GM12892 (cell line): Measurements from ENCODE around the gene PAX4.

Source experiments
- POLR2A ChIP-seq: IDR thresholded peaks from 2 replicates; pipeline ENCODE4 v1.6.1; 2011; ENCODE audit warnings: low read depth, low read length, control low read depth
- POLR2AphosphoS5 ChIP-seq: IDR thresholded peaks from 2 replicates; pipeline ENCODE4 v1.6.1; 2011; ENCODE audit warnings: low read depth, low read length, control low read depth
- TAF1 ChIP-seq: IDR thresholded peaks from 2 replicates; pipeline ENCODE4 v1.6.1; 2011; ENCODE audit warnings: low read depth, mild to moderate bottlenecking, control low read depth, low read length, borderline replicate concordance

DNA sequence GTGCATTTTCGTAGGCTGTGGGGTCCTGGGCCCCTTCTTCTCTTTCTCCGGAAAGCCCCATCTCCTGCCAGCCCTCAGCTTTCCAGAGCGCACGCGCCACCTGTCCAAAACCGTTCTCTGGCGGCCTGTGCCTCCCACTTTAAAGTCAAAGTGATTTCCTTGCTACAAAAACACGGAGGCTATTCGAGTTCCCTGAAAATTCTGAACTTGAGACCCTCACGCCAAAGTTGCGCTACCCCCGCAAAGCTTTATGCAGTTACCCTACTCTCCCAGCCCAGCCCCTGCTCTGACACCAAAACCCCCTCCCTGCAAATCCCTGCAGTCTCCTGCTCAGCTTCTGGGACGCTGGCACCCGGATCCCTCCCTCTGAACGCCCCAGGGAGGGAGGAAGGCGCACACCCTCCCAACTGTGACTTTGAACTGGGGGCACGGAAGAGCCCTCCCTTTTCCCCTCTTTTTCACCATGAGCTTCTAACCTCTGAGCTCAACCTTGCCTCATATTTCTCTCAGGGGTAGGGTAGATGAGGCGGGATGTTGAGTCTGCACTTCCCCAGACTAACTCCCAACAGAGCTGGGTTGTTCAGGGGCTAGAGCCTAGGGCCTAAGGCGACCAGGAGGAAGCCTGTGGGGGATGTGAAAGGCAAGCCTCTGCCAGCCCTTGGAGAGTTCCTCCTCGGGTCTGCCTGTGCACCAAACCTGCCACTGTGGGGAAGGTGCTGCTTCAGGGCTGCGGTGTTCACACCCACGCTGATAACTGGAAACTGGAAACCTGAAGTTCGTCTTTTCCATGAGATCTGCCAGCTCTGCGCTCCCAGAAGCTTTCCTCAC is 2.7 kb upstream of the PAX4 start:
- TF ChIP-seq POLR2A, result no peak
- no peak for TF ChIP-seq TAF1
- no peak for TF ChIP-seq POLR2AphosphoS5
